HepG2 (cell line): ENCODE data around the gene RABGGTA. TPM values are rescaled to one million over a fixed set of nuclear protein-coding genes. Genes with fewer than 3 reads are reported as not detected.

Experiments used
- ATAC-seq: fragments of 200-7000 bp; cut with Tn5 transposase; 3 replicates; pipeline ENCODE4 v1.9.1; 2020; ENCODE audit warnings: mild to moderate bottlenecking, moderate library complexity
- BruUV-seq: library from RNA; stranded (reverse); fragments of 400-500 nt; replicated peaks from 2 replicates; lab custom pipeline; 2021; lab: Mats Ljungman, UMichigan
- CTCF ChIA-PET: fragments of 300-600 bp; formaldehyde crosslinking; extraction: SDS; loops from one replicate; lab custom pipeline; 2021; ENCODE audit warnings: low total read pairs, inconsistent platforms, low intra/inter-chr PET ratio; lab: Yijun Ruan, JAX
- POLR2A ChIA-PET: fragments of 350-600 bp; sonication (Branson Sonifier 250); formaldehyde crosslinking; loops from one replicate; lab custom pipeline; 2020; ENCODE audit warnings: antibody characterized with exemption, inconsistent platforms; lab: Yijun Ruan, JAX
- DNase-seq: peaks from one replicate; pipeline ENCODE4 v3.0.0-alpha.2; 2015; ENCODE audit warnings: low spot score
- FAIRE-seq: peaks from 3 replicates; lab custom pipeline; 2011; peaks lifted over from hg19 to GRCh38; lab: Jason Lieb, UNC
- H2AFZ ChIP-seq: one replicate; pipeline ENCODE4 v1.6.1; 2011; ENCODE audit warnings: low read length, inconsistent platforms
- H3K27ac ChIP-seq: fragments of 300-600 bp; 3 replicates; pipeline ENCODE4 v1.8.0; 2011; ENCODE audit warnings: mixed run types, mild to moderate bottlenecking, mixed read lengths, low read length, inconsistent platforms; ENCODE audit not compliant: insufficient read depth; ENCODE audit errors: extremely low read length
- H3K27me3 ChIP-seq, 2 experiments: fragments of 200-600 bp in 1 of 2; 2 replicates in 1 of 2; 3 replicates in 1 of 2; pipeline versions ENCODE4 v1.6.0 to v1.8.0; 2011; ENCODE audit warnings: low read length in 2 of 2, mild to moderate bottlenecking in 2 of 2, moderate library complexity in 2 of 2, inconsistent platforms in 1 of 2; ENCODE audit not compliant: insufficient read depth in 2 of 2, control insufficient read depth in 1 of 2
- H3K36me3 ChIP-seq, 2 experiments: fragments of 200-600 bp in 1 of 2; replicated peaks in 1 of 2; 2 replicates in 1 of 2; 3 replicates in 1 of 2; pipeline versions ENCODE4 v1.5.1 to v1.8.0; 2011; ENCODE audit warnings: low read length in 2 of 2, inconsistent platforms in 1 of 2; ENCODE audit not compliant: insufficient read depth in 2 of 2, control insufficient read depth in 1 of 2
- H3K4me1 ChIP-seq: 2 replicates; pipeline ENCODE4 v1.5.1; 2012; ENCODE audit warnings: low read length, inconsistent platforms; ENCODE audit not compliant: insufficient read depth
- H3K4me2 ChIP-seq: 2 replicates; pipeline ENCODE4 v1.6.0; 2011; ENCODE audit warnings: low read depth, low read length, inconsistent platforms
- H3K4me3 ChIP-seq, 3 experiments: fragments of 200-600 bp in 1 of 3; sonication (generic), shearing (Covaris generic) in 1 of 3; replicated peaks in 1 of 3; 2 replicates each; pipeline ENCODE4 v1.5.1; 2011 to 2016; ENCODE audit warnings: low read length in 3 of 3, inconsistent platforms in 2 of 3, low read depth in 2 of 3, mild to moderate bottlenecking in 2 of 3, control low read depth in 1 of 3, mixed read lengths in 1 of 3; ENCODE audit not compliant: insufficient read depth in 1 of 3
- H3K79me2 ChIP-seq: one replicate; pipeline ENCODE4 v1.6.1; 2011; ENCODE audit warnings: low read length, inconsistent platforms; ENCODE audit not compliant: insufficient read depth
- H3K9ac ChIP-seq: 2 replicates; pipeline ENCODE4 v1.6.0; 2011; ENCODE audit warnings: mild to moderate bottlenecking, low read depth, low read length, inconsistent platforms; ENCODE audit not compliant: insufficient read depth
- H3K9me3 ChIP-seq: 2 replicates; pipeline ENCODE4 v1.5.1; 2012; ENCODE audit warnings: mild to moderate bottlenecking, low read length
- H4K20me1 ChIP-seq: 2 replicates; pipeline ENCODE4 v1.6.0; 2011; ENCODE audit warnings: inconsistent platforms, mild to moderate bottlenecking, low read length, moderate library complexity; ENCODE audit not compliant: insufficient read depth
- FOXO4 ChIP-seq: sonication (generic); formaldehyde crosslinking; conservative IDR thresholded peaks from 2 replicates; pipeline ENCODE4 v1.8.1; 2023; ENCODE audit warnings: missing genetic modification reagents
- HOXA3 ChIP-seq: sonication (generic); formaldehyde crosslinking; IDR thresholded peaks from 2 replicates; pipeline ENCODE4 v1.5.0; 2020; ENCODE audit warnings: missing genetic modification reagents
- MATR3 ChIP-seq: sonication (generic); formaldehyde crosslinking; IDR thresholded peaks from 2 replicates; pipeline ENCODE4 v1.4.0; 2020; ENCODE audit warnings: missing genetic modification reagents
- RBM22 ChIP-seq: fragments of 200-400 bp; formaldehyde crosslinking; optimal IDR thresholded peaks from 2 replicates; pipeline ENCODE3; 2017; ENCODE audit warnings: mild to moderate bottlenecking, low read length, moderate library complexity
- TERF1 ChIP-seq: sonication (generic); formaldehyde crosslinking; IDR thresholded peaks from 2 replicates; pipeline ENCODE4 v1.8.0; 2022; ENCODE audit warnings: mild to moderate bottlenecking, missing genetic modification reagents, moderate library complexity
- ZKSCAN8 ChIP-seq: IDR thresholded peaks from 2 replicates; pipeline ENCODE4 v1.6.1; 2016; ENCODE audit warnings: borderline replicate concordance, missing genetic modification reagents, missing compliant biosample characterization
- WGBS: methylation state at CpG from one replicate; pipeline ENCODE4 v1.1.6; 2017; ENCODE audit warnings: low lambda C conversion rate; 5-methylcytosine and 5-hydroxymethylcytosine counted together
- in situ Hi-C: cut with HindIII; loops from 2 replicates; pipeline ENCODE4 v1.10.0; 2017; ENCODE audit warnings: low pct_unique_long_range_greater_than_20kb; ENCODE audit not compliant: extremely low pct_ligation_motif_present
- intact Hi-C: fragments of 100-400 bp; cut with micrococcal nuclease; formaldehyde crosslinking; loops from one replicate; pipeline ENCODE4 v1.10.0; 2022; ENCODE audit not compliant: unreplicated experiment
- polyA plus RNA-seq, 8 experiments: library from polyadenylated mRNA; depleted of rRNA in 3 of 8; stranded (reverse) in 7 of 8; unstranded in 1 of 8; fragments of >200 nt; fragmentation: Illumina TruSeq in 4 of 8; extraction: Trizol in 4 of 8; gene quantifications; 2 replicates each; pipeline versions ENCODE4 v1.2.1 to v1.2.3, GENCODE V29; 2011 to 2016; ENCODE audit warnings: low read depth in 4 of 8, missing spikeins in 1 of 8, mixed read lengths in 1 of 8; ENCODE audit not compliant: insufficient read depth in 1 of 8
- total RNA-seq, 5 experiments: library from RNA; depleted of rRNA; stranded (reverse); fragments of >200 nt; fragmentation: Illumina TruSeq; extraction: Trizol; gene quantifications; 2 replicates each; pipeline ENCODE4 v1.2.3, GENCODE V29; 2016; ENCODE audit warnings: low read depth in 1 of 5

RABGGTA gene
- total and polyA plus RNA-seq, 2 of the 13 experiments (the other 11 are each of a cell fraction or from before 2014, with no cell fraction given) = 57.9 to 90.8 TPM

GRCh38 chr14:24290746-24291145, 19.3 kb upstream of the RABGGTA start:
- Histone ChIP-seq H3K9me3 (no peaks in the 10 kb centered on the region), H3K27me3 (no peaks in the 10 kb centered on the region), H3K27ac (no peak overlapping the region), H3K4me3 (no peak overlapping the region), H3K36me3 (peaks cover 40 to 58% of the 10 kb centered on the region in 2 experiments), H2AFZ (no peak overlapping the region), H3K9ac (no peak overlapping the region), H3K4me1 (peaks cover 10% of the 10 kb centered on the region), H3K79me2 (no peaks in the 10 kb centered on the region), H4K20me1 (no peaks in the 10 kb centered on the region), H3K4me2 (no peak overlapping the region)
- no TSS peak for BruUV-seq
- ChIA-PET POLR2A (interaction anchor here (0.9 to 24.7 kb wide), 4 partner anchors 8 to 50 kb away, joined by 3 to 850 read pairs (median 31); partner anchors contain the start of genes CIDEB, DHRS1, GMPR2 and NEDD8), CTCF (no interaction called here)
- DNase-seq = no peak
- ATAC-seq = no peak; the same call in 2 of the 3 replicates
- intact Hi-C loops = loop anchor here (10.0 kb wide), 1 partner anchor 986 kb away; the partner anchor contains the start of genes BCL2L2 and PPP1R3E
- TF ChIP-seq HOXA3 (CRISPR knock-in tag) (no peak), RBM22 (peak; percentile 76), MATR3 (0 out of 2 replicates have a peak, but pooled peaks have one; percentile 66)
- in situ Hi-C loops = no loop called here
- 86% methylated on average over 9 of the region's 9 CpGs for WGBS
- no peak for FAIRE-seq

GRCh38 chr14:24289649-24290280, 18.4 kb upstream of the RABGGTA start:
- POLR2A ChIA-PET = interaction anchor here (3.1 to 24.7 kb wide), 3 partner anchors 9 to 49 kb away, joined by 20 to 850 read pairs (median 42); partner anchors contain the start of genes DHRS1, GMPR2, NEDD8 and NOP9
- ATAC-seq = no peak
- TF ChIP-seq TERF1 (no peak), RBM22 (peak; percentile 68), FOXO4 (CRISPR knock-in tag) (0 out of 2 replicates have a peak, but pooled peaks have one; percentile 8), ZKSCAN8 (CRISPR knock-in tag) (no peak)
- 96% methylated on average over 6 of the region's 6 CpGs for WGBS
- no peak for FAIRE-seq
- no peak for DNase-seq
- Histone ChIP-seq H3K9me3 (no peaks in the 10 kb centered on the region), H3K36me3 (peaks cover 35 to 49% of the 10 kb centered on the region in 2 experiments), H3K4me2 (no peak overlapping the region), H3K4me1 (peaks cover 10% of the 10 kb centered on the region), H3K27me3 (no peaks in the 10 kb centered on the region), H2AFZ (no peak overlapping the region), H3K4me3 (no peak overlapping the region), H3K9ac (no peak overlapping the region), H4K20me1 (no peaks in the 10 kb centered on the region), H3K79me2 (no peaks in the 10 kb centered on the region), H3K27ac (no peak overlapping the region)
- in situ Hi-C loops = no loop called here
- intact Hi-C loops = loop anchor here (10.0 kb wide), 1 partner anchor 985 kb away; the partner anchor contains the start of genes BCL2L2 and PPP1R3E
- CTCF ChIA-PET = no interaction called here
- BruUV-seq = no TSS peak
